Measurements from ENCODE around the gene ATG101. TPM values are rescaled to one million over a fixed set of nuclear protein-coding genes. Genes with fewer than 3 reads are reported as not detected.

Gene ATG101
- total RNA-seq (10 to 100 TPM; 20.7 to 39.7 (median 34.3) TPM), polyA plus RNA-seq (10 to 100 TPM; 20.9 to 30.9 TPM), total RNA-seq (23.0 reads per million, percentile 53 among the genes with 10 or more reads in this experiment)

- POLR2A ChIA-PET: interaction anchor here (0.8 to 2.9 kb wide), 14 partner anchors 13 to 936 kb away, joined by 3 to 31 read pairs (median 4); partner anchors contain the start of genes EIF4B, NR4A1 and TAMALIN
- peaks cover 10 to 20% (median 13%) of the 10 kb centered on the region in 5 donors for H3K36me3 Mint-ChIP-seq
- peak within 1 kb of the TSS; percentile 97 to 100 (median 98) for H3K27ac Mint-ChIP-seq
- peaks cover 35 to 59% (median 49%) of the 10 kb centered on the region in 7 donors for H3K4me1 Mint-ChIP-seq
- intact Hi-C loops (cut with micrococcal nuclease): loop anchor here (1.0 to 5.0 kb wide), 7 partner anchors 14 to 1307 kb away; partner anchors contain the start of genes NR4A1 (in 2 of the 2), ACVR1B (in 1 of the 2) and ATF1 (in 1 of the 2)
- H3K36me3 ChIP-seq (ENCODE audit: control insufficient read depth in 2 of 3, insufficient read depth in 3 of 3, low read length in 3 of 3): peaks cover 0 to 24% (median 0%) of the 10 kb centered on the region in 3 experiments
- ATAC-seq (peak; percentile 97), DNase-seq (peak; percentile 80 to 92 (median 89))
- peaks cover 19 to 31% of the 10 kb centered on the region in 2 donors for H3K4me1 ChIP-seq (ENCODE audit: control insufficient read depth in 2 of 2, insufficient read depth in 2 of 2, low read length in 2 of 2)
- H3K27me3 ChIP-seq (ENCODE audit: control insufficient read depth in 2 of 2, insufficient read depth in 2 of 2, low read length in 2 of 2): no peaks in the 10 kb centered on the region
- H3K9me3 Mint-ChIP-seq: no peaks in the 10 kb centered on the region
- H3K9me3 ChIP-seq (ENCODE audit: control insufficient read depth in 2 of 3, low read length in 3 of 3): no peaks in the 10 kb centered on the region
- H3K27ac ChIP-seq (ENCODE audit: low read depth, low read length): peak within 1 kb of the TSS; percentile 87
- peak within 1 kb of the TSS; percentile 96 for H3K4me3 ChIP-seq (ENCODE audit: low read length)
- H3K27me3 Mint-ChIP-seq: peaks cover 0 to 5% (median 0%) of the 10 kb centered on the region in 5 donors
- CTCF ChIA-PET: interaction anchor here (0.6 to 21.9 kb wide), 9 partner anchors 9 to 91 kb away, joined by 3 to 457 read pairs (median 4); partner anchors contain the start of gene NR4A1
- peak within 1 kb of the TSS; percentile 88 to 99 (median 96) for H3K4me3 Mint-ChIP-seq
These were observed at the start of gene ATG101 for GRCh38 chr12:52069327-52070184. ATG101 (plus strand) TSS chr12:52069978; CDS start chr12:52073651, 3,673 bp downstream.

GRCh38 chr12:52020539-52021336, 49.0 kb upstream of the ATG101 start:
- DNase-seq (peak; percentile 50 to 72 (median 62)), ATAC-seq (peak; percentile 48)
- POLR2A ChIA-PET: interaction anchor here (0.5 to 10.5 kb wide), 8 partner anchors 14 to 1209 kb away, joined by 3 to 162 read pairs (median 4); partner anchors contain the start of genes ATG101 and TAMALIN
- CTCF ChIA-PET: interaction anchor here (0.8 to 14.8 kb wide), 11 partner anchors 12 to 985 kb away, joined by 3 to 457 read pairs (median 4); partner anchors contain the start of genes ATG101, EIF4B, SMIM41 and TAMALIN
- intact Hi-C loops (cut with micrococcal nuclease): loop anchor here (1.0 to 10.0 kb wide), 5 partner anchors 16 to 984 kb away; partner anchors contain the start of gene EIF4B (in 1 of the 2)
- H3K4me1 ChIP-seq (ENCODE audit: control insufficient read depth in 2 of 2, insufficient read depth in 2 of 2, low read length in 2 of 2): peaks cover 17 to 26% of the 10 kb centered on the region in 2 donors
- H3K27me3 ChIP-seq (ENCODE audit: control insufficient read depth in 2 of 2, insufficient read depth in 2 of 2, low read length in 2 of 2): no peaks in the 10 kb centered on the region
- Mint-ChIP-seq H3K36me3 (peaks cover 0 to 7% (median 0%) of the 10 kb centered on the region in 5 donors), H3K27ac (peak overlapping the region in 6 of 9 donors; percentile 28 to 77 (median 55)), H3K4me3 (peak overlapping the region in 6 of 10 donors; percentile 23 to 58 (median 46)), H3K27me3 (peaks cover 0 to 16% (median 0%) of the 10 kb centered on the region in 5 donors), H3K9me3 (peaks cover 0 to 7% (median 0%) of the 10 kb centered on the region in 11 donors), H3K4me1 (peaks cover 32 to 41% (median 36%) of the 10 kb centered on the region in 7 donors)
- H3K27ac ChIP-seq (ENCODE audit: low read depth, low read length): no peak overlapping the region
- H3K4me3 ChIP-seq (ENCODE audit: low read length): no peak overlapping the region
- H3K36me3 ChIP-seq (ENCODE audit: control insufficient read depth in 2 of 3, insufficient read depth in 3 of 3, low read length in 3 of 3): peaks cover 0 to 2% (median 0%) of the 10 kb centered on the region in 3 experiments
- no peaks in the 10 kb centered on the region for H3K9me3 ChIP-seq (ENCODE audit: control insufficient read depth in 2 of 3, low read length in 3 of 3)

GRCh38 chr12:52022841-52023181, 47.0 kb upstream of the ATG101 start:
- ATAC-seq: peak; percentile 0
- peak in 1 of 9 donors; percentile 42 for DNase-seq
- Mint-ChIP-seq H3K27ac (peak overlapping the region; percentile 15 to 87 (median 59)), H3K36me3 (peaks cover 0 to 1% (median 0%) of the 10 kb centered on the region in 5 donors), H3K27me3 (peaks cover 0 to 16% (median 0%) of the 10 kb centered on the region in 5 donors), H3K4me1 (peaks cover 34 to 49% (median 40%) of the 10 kb centered on the region in 7 donors), H3K9me3 (no peaks in the 10 kb centered on the region), H3K4me3 (peak overlapping the region; percentile 71 to 96 (median 84))
- Histone ChIP-seq H3K36me3 (ENCODE audit: control insufficient read depth in 2 of 3, insufficient read depth in 3 of 3, low read length in 3 of 3) (no peaks in the 10 kb centered on the region), H3K4me3 (ENCODE audit: low read length) (peak overlapping the region; percentile 71), H3K27me3 (ENCODE audit: control insufficient read depth in 2 of 2, insufficient read depth in 2 of 2, low read length in 2 of 2) (no peaks in the 10 kb centered on the region), H3K9me3 (ENCODE audit: control insufficient read depth in 2 of 3, low read length in 3 of 3) (no peaks in the 10 kb centered on the region), H3K27ac (ENCODE audit: low read depth, low read length) (peak overlapping the region; percentile 69), H3K4me1 (ENCODE audit: control insufficient read depth in 2 of 2, insufficient read depth in 2 of 2, low read length in 2 of 2) (peaks cover 17 to 29% of the 10 kb centered on the region in 2 donors)
- CTCF ChIA-PET: interaction anchor here (0.6 to 14.8 kb wide), 10 partner anchors 10 to 1091 kb away, joined by 3 to 457 read pairs (median 6); partner anchors contain the start of genes ATG101, SMIM41 and TAMALIN
- intact Hi-C loops (cut with micrococcal nuclease): loop anchor here (1.0 to 10.0 kb wide), 8 partner anchors 14 to 982 kb away; partner anchors contain the start of genes TAMALIN (in 2 of the 2), ACVR1B (in 1 of the 2) and EIF4B (in 1 of the 2)
- POLR2A ChIA-PET: interaction anchor here (0.6 to 10.5 kb wide), 10 partner anchors 9 to 488 kb away, joined by 3 to 162 read pairs (median 8); partner anchors contain the start of genes ATG101, SMIM41 and TAMALIN

GRCh38 chr12:52023182-52023975, 46.4 kb upstream of the ATG101 start:
- CTCF ChIA-PET: interaction anchor here (0.5 to 14.8 kb wide), 12 partner anchors 10 to 1090 kb away, joined by 3 to 457 read pairs (median 5); partner anchors contain the start of genes ATG101, SMIM41 and TAMALIN
- POLR2A ChIA-PET: interaction anchor here (0.8 to 10.5 kb wide), 10 partner anchors 8 to 73 kb away, joined by 3 to 162 read pairs (median 8); partner anchors contain the start of genes ATG101, SMIM41 and TAMALIN
- Histone ChIP-seq H3K4me3 (ENCODE audit: low read length) (peak overlapping the region; percentile 71), H3K9me3 (ENCODE audit: control insufficient read depth in 2 of 3, low read length in 3 of 3) (no peaks in the 10 kb centered on the region), H3K27me3 (ENCODE audit: control insufficient read depth in 2 of 2, insufficient read depth in 2 of 2, low read length in 2 of 2) (no peaks in the 10 kb centered on the region), H3K27ac (ENCODE audit: low read depth, low read length) (peak overlapping the region; percentile 69), H3K36me3 (ENCODE audit: control insufficient read depth in 2 of 3, insufficient read depth in 3 of 3, low read length in 3 of 3) (no peaks in the 10 kb centered on the region), H3K4me1 (ENCODE audit: control insufficient read depth in 2 of 2, insufficient read depth in 2 of 2, low read length in 2 of 2) (peaks cover 17 to 29% of the 10 kb centered on the region in 2 donors)
- intact Hi-C loops (cut with micrococcal nuclease): loop anchor here (1.0 to 10.0 kb wide), 8 partner anchors 13 to 981 kb away; partner anchors contain the start of genes TAMALIN (in 2 of the 2), ACVR1B (in 1 of the 2) and EIF4B (in 1 of the 2)
- Mint-ChIP-seq H3K27me3 (peaks cover 0 to 16% (median 0%) of the 10 kb centered on the region in 5 donors), H3K36me3 (peaks cover 0 to 1% (median 0%) of the 10 kb centered on the region in 5 donors), H3K4me1 (peaks cover 34 to 49% (median 40%) of the 10 kb centered on the region in 7 donors), H3K4me3 (peak overlapping the region; percentile 77 to 96 (median 87)), H3K9me3 (no peaks in the 10 kb centered on the region), H3K27ac (peak overlapping the region; percentile 85 to 99 (median 93))
- ATAC-seq: peak; percentile 80
- peak; percentile 80 to 98 (median 90) for DNase-seq

All from naive thymus-derived CD4-positive, alpha-beta T cell (primary cell).